Upper lobe of right lung (tissue), 1 donor: Measurements from ENCODE around the gene BHLHA9. TPM values are rescaled to one million over a fixed set of nuclear protein-coding genes. Genes with fewer than 3 reads are reported as not detected.

Experiments used
- ATAC-seq: fragments of 200-7000 bp; cut with Tn5 transposase; one replicate; pipeline ENCODE4 v1.9.1; 2020; ENCODE audit warnings: mild to moderate bottlenecking, moderate library complexity
- DNase-seq: peaks from one replicate; pipeline ENCODE4 v3.0.0-alpha.2; 2020
- H3K27ac ChIP-seq: fragments of 200-600 bp; one replicate; pipeline ENCODE4 v1.8.0; 2022
- H3K27me3 ChIP-seq: fragments of 200-600 bp; one replicate; pipeline ENCODE4 v1.8.0; 2022; ENCODE audit warnings: mild to moderate bottlenecking
- H3K36me3 ChIP-seq: fragments of 200-600 bp; one replicate; pipeline ENCODE4 v1.8.0; 2022
- H3K4me1 ChIP-seq: fragments of 200-600 bp; one replicate; pipeline ENCODE4 v1.8.0; 2022
- H3K4me3 ChIP-seq: fragments of 200-600 bp; one replicate; pipeline ENCODE4 v1.8.0; 2022; ENCODE audit warnings: mild to moderate bottlenecking
- H3K9me3 ChIP-seq: fragments of 200-600 bp; one replicate; pipeline ENCODE4 v1.8.0; 2022
- intact Hi-C: fragments of 100-400 bp; cut with DNase I; formaldehyde crosslinking; loops from one replicate; pipeline ENCODE4 v1.11.0; 2022
- total RNA-seq: library from RNA; stranded (reverse); fragmentation: NEBNext Ultra II Directional; extraction: Animal tissue kit (Norgen Biotek cat#: 25700); gene quantifications from one replicate; pipeline ENCODE4 v1.2.1, GENCODE V29; 2021
- TF ChIP-seq, protein P1 (sequence below): fragments of 200-600 bp; IDR thresholded peaks from one replicate; pipeline ENCODE4 v1.8.0; 2022; ENCODE audit warnings: antibody characterized with exemption
- donor health status: DM: no; HTN: yes; CAD: no; lungs with severe emphysema.

BHLHA9 gene
- total RNA-seq, 1 donor from 2014 or later: not detected

DNA sequence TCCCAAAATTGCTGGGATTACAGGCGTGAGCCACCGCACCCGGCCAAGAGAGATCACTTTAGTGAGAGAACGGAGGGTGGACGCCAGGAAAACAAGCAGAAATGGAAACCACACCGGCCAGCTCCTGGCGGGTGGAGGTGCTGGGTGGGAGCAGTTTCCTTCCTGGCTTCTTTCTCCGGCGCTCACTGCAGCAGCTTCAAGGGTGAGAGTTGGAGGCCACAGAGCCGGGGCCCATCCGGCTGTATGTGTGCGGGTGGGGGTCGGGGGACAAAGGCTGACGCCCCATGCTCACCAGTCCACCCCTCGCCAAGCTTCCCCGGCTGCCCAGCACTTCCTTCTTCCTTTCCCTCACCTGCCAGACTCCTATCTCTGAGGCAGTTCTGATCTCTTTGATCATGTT, 13.5 kb upstream of the BHLHA9 start:
- DNase-seq (no peak), ATAC-seq (no peak)
- intact Hi-C loops: no loop called here
- Histone ChIP-seq H3K4me1 (peaks cover 10% of the 10 kb centered on the region), H3K36me3 (no peaks in the 10 kb centered on the region), H3K27me3 (no peaks in the 10 kb centered on the region), H3K27ac (no peak overlapping the region), H3K4me3 (no peak overlapping the region), H3K9me3 (no peaks in the 10 kb centered on the region)
- TF ChIP-seq, protein P1, sequence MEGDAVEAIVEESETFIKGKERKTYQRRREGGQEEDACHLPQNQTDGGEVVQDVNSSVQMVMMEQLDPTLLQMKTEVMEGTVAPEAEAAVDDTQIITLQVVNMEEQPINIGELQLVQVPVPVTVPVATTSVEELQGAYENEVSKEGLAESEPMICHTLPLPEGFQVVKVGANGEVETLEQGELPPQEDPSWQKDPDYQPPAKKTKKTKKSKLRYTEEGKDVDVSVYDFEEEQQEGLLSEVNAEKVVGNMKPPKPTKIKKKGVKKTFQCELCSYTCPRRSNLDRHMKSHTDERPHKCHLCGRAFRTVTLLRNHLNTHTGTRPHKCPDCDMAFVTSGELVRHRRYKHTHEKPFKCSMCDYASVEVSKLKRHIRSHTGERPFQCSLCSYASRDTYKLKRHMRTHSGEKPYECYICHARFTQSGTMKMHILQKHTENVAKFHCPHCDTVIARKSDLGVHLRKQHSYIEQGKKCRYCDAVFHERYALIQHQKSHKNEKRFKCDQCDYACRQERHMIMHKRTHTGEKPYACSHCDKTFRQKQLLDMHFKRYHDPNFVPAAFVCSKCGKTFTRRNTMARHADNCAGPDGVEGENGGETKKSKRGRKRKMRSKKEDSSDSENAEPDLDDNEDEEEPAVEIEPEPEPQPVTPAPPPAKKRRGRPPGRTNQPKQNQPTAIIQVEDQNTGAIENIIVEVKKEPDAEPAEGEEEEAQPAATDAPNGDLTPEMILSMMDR: no peak

GRCh38 chr17:1260086-1260769, 10.0 kb upstream of the BHLHA9 start:
- Histone ChIP-seq H3K4me1 (peaks cover 6% of the 10 kb centered on the region), H3K4me3 (peak overlapping the region; percentile 60), H3K27me3 (no peaks in the 10 kb centered on the region), H3K27ac (no peak overlapping the region), H3K36me3 (no peaks in the 10 kb centered on the region), H3K9me3 (no peaks in the 10 kb centered on the region)
- TF ChIP-seq, protein P1: no peak
- intact Hi-C loops: no loop called here
- ATAC-seq (no peak), DNase-seq (no peak)

- no peak for ATAC-seq
- Histone ChIP-seq H3K9me3 (no peaks in the 10 kb centered on the region), H3K4me1 (peaks cover 6% of the 10 kb centered on the region), H3K27me3 (no peaks in the 10 kb centered on the region), H3K4me3 (no peak overlapping the region), H3K36me3 (no peaks in the 10 kb centered on the region), H3K27ac (no peak overlapping the region)
- DNase-seq: no peak
- TF ChIP-seq, protein P1: no peak
- intact Hi-C loops: no loop called here
These were observed 9.5 kb upstream of the BHLHA9 start for GRCh38 chr17:1260770-1261161.

DNA sequence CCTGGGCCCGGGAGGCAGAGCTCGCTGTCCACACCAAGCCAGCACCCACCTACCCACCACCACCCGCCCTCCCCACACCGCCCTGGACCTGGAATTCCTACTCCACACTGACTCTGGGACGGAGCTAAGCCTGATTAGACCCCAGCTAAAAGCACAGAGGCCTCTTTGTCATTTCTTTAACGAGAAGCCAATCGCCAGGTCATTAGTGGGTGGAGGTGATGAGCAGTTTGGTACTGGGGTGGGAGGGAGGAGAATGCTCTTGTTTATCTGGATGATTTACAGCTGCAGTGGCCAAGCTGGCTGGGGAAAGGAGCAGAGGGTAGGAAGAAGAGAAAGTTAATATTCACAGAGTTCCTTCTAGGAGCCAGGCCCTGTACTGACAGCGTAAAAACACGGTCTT, 6.0 kb upstream of the BHLHA9 start:
- Histone ChIP-seq H3K4me3 (no peak overlapping the region), H3K9me3 (no peaks in the 10 kb centered on the region), H3K27me3 (peaks cover under 1% of the 10 kb centered on the region), H3K36me3 (no peaks in the 10 kb centered on the region), H3K27ac (no peak overlapping the region), H3K4me1 (peaks cover 11% of the 10 kb centered on the region)
- TF ChIP-seq, protein P1: no peak
- ATAC-seq (no peak), DNase-seq (no peak)
- intact Hi-C loops: no loop called here

DNA sequence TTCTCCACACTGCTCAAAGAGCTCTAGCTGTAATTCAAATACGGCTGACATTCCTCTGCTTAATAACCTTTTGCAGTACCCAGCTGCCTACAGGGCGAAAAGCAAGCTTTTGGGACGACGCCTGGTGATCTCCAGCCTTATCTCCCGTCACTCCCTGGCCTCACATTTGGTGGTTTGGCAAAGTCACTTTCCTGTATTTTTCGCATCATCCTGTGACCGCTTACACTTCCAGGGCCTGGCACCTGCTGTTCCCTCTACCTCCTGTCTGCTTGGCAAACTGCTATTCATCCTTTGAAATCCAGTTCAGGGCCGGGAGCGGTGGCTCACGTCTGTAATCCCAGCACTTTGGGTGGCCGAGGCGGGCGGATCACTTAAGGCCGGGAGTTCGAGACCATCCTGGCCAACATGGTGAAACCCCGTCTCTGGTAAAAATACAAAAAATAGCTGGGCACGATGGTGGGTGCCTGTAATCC, 2.7 kb upstream of the BHLHA9 start:
- TF ChIP-seq, protein P1: no peak
- Histone ChIP-seq H3K36me3 (no peaks in the 10 kb centered on the region), H3K4me1 (peaks cover 6% of the 10 kb centered on the region), H3K9me3 (no peaks in the 10 kb centered on the region), H3K4me3 (peak overlapping the region; percentile 62), H3K27me3 (peaks cover 30% of the 10 kb centered on the region), H3K27ac (peak overlapping the region; percentile 87)
- no peak for DNase-seq
- ATAC-seq: no peak
- intact Hi-C loops: no loop called here
